AG04450 (cell line): Measurements from ENCODE around the gene TBCD. TPM values are rescaled to one million over a fixed set of nuclear protein-coding genes. Genes with fewer than 3 reads are reported as not detected.

ENCODE experiments used
- CTCF ChIA-PET: fragments of 300-600, 350-600 bp; formaldehyde crosslinking; extraction: SDS; loops from one replicate; lab custom pipeline; 2022; ENCODE audit warnings: antibody characterized with exemption, inconsistent platforms; lab: Charles Lee
- POLR2A ChIA-PET: fragments of 350-600 bp; formaldehyde crosslinking; extraction: SDS; loops from one replicate; lab custom pipeline; 2021; ENCODE audit warnings: antibody characterized with exemption, inconsistent platforms; lab: Yijun Ruan, JAX
- DNase-seq: peaks from one replicate; pipeline ENCODE4 v3.0.0-alpha.2; 2011; ENCODE audit warnings: low read depth, low spot score
- H3K27ac ChIP-seq: one replicate; pipeline ENCODE4 v1.5.1; 2012; ENCODE audit warnings: low read depth, low read length, control low read depth
- H3K27me3 ChIP-seq: one replicate; pipeline ENCODE4 v1.6.0; 2012; ENCODE audit warnings: low read length; ENCODE audit not compliant: control insufficient read depth, insufficient read depth
- H3K4me3 ChIP-seq: 2 replicates; pipeline ENCODE4 v1.5.1; 2011; ENCODE audit warnings: mild to moderate bottlenecking, low read depth, low read length, control low read depth
- H3K9me3 ChIP-seq: 2 replicates; pipeline ENCODE4 v1.5.1; 2012; ENCODE audit warnings: low read length; ENCODE audit not compliant: control insufficient read depth, insufficient read depth
- CTCF ChIP-seq: IDR thresholded peaks from 2 replicates; pipeline ENCODE4 v1.5.1; 2011; ENCODE audit warnings: low read depth, low read length, control low read depth, inconsistent platforms
- polyA plus RNA-seq: library from polyadenylated mRNA; depleted of rRNA; stranded (reverse); fragments of >200 nt; gene quantifications from 2 replicates; pipeline ENCODE4 v1.2.3, GENCODE V29; 2011

TBCD gene
- polyA plus RNA-seq, 1 experiment, result 28.5 TPM

GRCh38 chr17:82869536-82869935 is 117.7 kb downstream of the TBCD start:
- POLR2A ChIA-PET, result no interaction called here
- Histone ChIP-seq H3K9me3 (no peaks in the 10 kb centered on the region; the same call in 1 of the 2 replicates), H3K27me3 (no peaks in the 10 kb centered on the region), H3K27ac (no peak overlapping the region), H3K4me3 (no peak overlapping the region)
- CTCF ChIA-PET, result no interaction called here
- TF ChIP-seq CTCF, result no peak
- DNase-seq, result no peak

GRCh38 chr17:82870091-82870491 is 118.2 kb downstream of the TBCD start:
- POLR2A ChIA-PET, result no interaction called here
- Histone ChIP-seq H3K27ac (no peak overlapping the region), H3K4me3 (no peak overlapping the region), H3K27me3 (no peaks in the 10 kb centered on the region), H3K9me3 (no peaks in the 10 kb centered on the region; the same call in 1 of the 2 replicates)
- DNase-seq, result no peak
- TF ChIP-seq CTCF, result no peak
- CTCF ChIA-PET, result no interaction called here

GRCh38 chr17:82870541-82870940 is 118.7 kb downstream of the TBCD start:
- no peak for TF ChIP-seq CTCF
- ChIA-PET CTCF (no interaction called here), POLR2A (no interaction called here)
- H3K27ac ChIP-seq, result no peak overlapping the region
- no peak overlapping the region for H3K4me3 ChIP-seq
- no peak for DNase-seq
- H3K9me3 ChIP-seq, result no peaks in the 10 kb centered on the region; the same call in 1 of the 2 replicates
- H3K27me3 ChIP-seq, result no peaks in the 10 kb centered on the region

GRCh38 chr17:82871056-82871775 is 119.4 kb downstream of the TBCD start:
- no peak overlapping the region for H3K4me3 ChIP-seq
- TF ChIP-seq CTCF, result no peak
- POLR2A ChIA-PET, result no interaction called here
- H3K27me3 ChIP-seq, result no peaks in the 10 kb centered on the region
- CTCF ChIA-PET, result no interaction called here
- no peak for DNase-seq
- no peaks in the 10 kb centered on the region; the same call in 1 of the 2 replicates for H3K9me3 ChIP-seq
- H3K27ac ChIP-seq, result no peak overlapping the region

- no peak for DNase-seq
- CTCF ChIA-PET, result no interaction called here
- H3K9me3 ChIP-seq, result no peaks in the 10 kb centered on the region; the same call in 1 of the 2 replicates
- TF ChIP-seq CTCF, result no peak
- no peak overlapping the region for H3K4me3 ChIP-seq
- H3K27ac ChIP-seq, result no peak overlapping the region
- POLR2A ChIA-PET, result no interaction called here
- no peaks in the 10 kb centered on the region for H3K27me3 ChIP-seq
These were observed 120.1 kb downstream of the TBCD start for GRCh38 chr17:82871776-82872561.
